ENCODE data around the gene CREB3L2. TPM values are rescaled to one million over a fixed set of nuclear protein-coding genes. Genes with fewer than 3 reads are reported as not detected.
A peak's percentile ranks its signal among the peaks of the same experiment; 100 is the strongest.

The CREB3L2 gene
- total RNA-seq, 1 experiment from 2014 or later, result 60.6 TPM

- CTCF ChIA-PET, result no interaction called here
- POLR2A ChIA-PET, result no interaction called here
- Mint-ChIP-seq H3K9me3 (no peaks in the 10 kb centered on the region), H3K27ac (peak overlapping the region; percentile 25), H3K36me3 (peaks cover 28% of the 10 kb centered on the region), H3K4me1 (peaks cover 60% of the 10 kb centered on the region), H3K4me3 (no peak overlapping the region), H3K27me3 (ENCODE audit: low read depth) (no peaks in the 10 kb centered on the region)
- TF ChIP-seq SOX15 (CRISPR knock-in tag; IDR thresholded peaks at IDR 0.05) (no peak), ZNF317 (CRISPR knock-in tag; IDR thresholded peaks at IDR 0.05; ENCODE audit: borderline replicate concordance, low read depth) (no peak), CREB1 (CRISPR knock-in tag; IDR thresholded peaks at IDR 0.05) (no peak), TEAD4 (CRISPR knock-in tag; IDR thresholded peaks at IDR 0.05) (no peak)
- no peak for ATAC-seq
- DNase-seq (ENCODE audit: low spot score), result no peak
Measured at GRCh38 chr7:137961200-137962177, 40.4 kb downstream of the CREB3L2 start.

GRCh38 chr7:137960020-137960419 lies 41.9 kb downstream of the CREB3L2 start:
- Mint-ChIP-seq H3K4me3 (no peak overlapping the region), H3K36me3 (peaks cover 28% of the 10 kb centered on the region), H3K4me1 (peaks cover 64% of the 10 kb centered on the region), H3K9me3 (no peaks in the 10 kb centered on the region), H3K27ac (peak overlapping the region; percentile 31; the same call in 1 of the 2 replicates), H3K27me3 (ENCODE audit: low read depth) (no peaks in the 10 kb centered on the region)
- ChIA-PET CTCF (no interaction called here), POLR2A (no interaction called here)
- TF ChIP-seq ATF3 (CRISPR knock-in tag; conservative IDR thresholded peaks at IDR 0.05) (no peak), NR3C1 (CRISPR knock-in tag; conservative IDR thresholded peaks at IDR 0.05; ENCODE audit: low read depth) (no peak), MYBL2 (CRISPR knock-in tag; IDR thresholded peaks at IDR 0.05) (no peak), CREB1 (CRISPR knock-in tag; IDR thresholded peaks at IDR 0.05) (no peak), ZNF396 (CRISPR knock-in tag; IDR thresholded peaks at IDR 0.05; ENCODE audit: borderline replicate concordance) (no peak), ZMAT4 (CRISPR knock-in tag; IDR thresholded peaks at IDR 0.05) (no peak), ZNF423 (CRISPR knock-in tag; IDR thresholded peaks at IDR 0.05) (no peak), NR2C2 (CRISPR knock-in tag; IDR thresholded peaks at IDR 0.05) (no peak), KAT7 (CRISPR knock-in tag; IDR thresholded peaks at IDR 0.05; ENCODE audit: borderline replicate concordance) (no peak), STAT6 (CRISPR knock-in tag; conservative IDR thresholded peaks at IDR 0.05; ENCODE audit: low read depth) (no peak), ZNF138 (CRISPR knock-in tag; conservative IDR thresholded peaks at IDR 0.05) (no peak), ERG (CRISPR knock-in tag; IDR thresholded peaks at IDR 0.05) (no peak), ELF4 (CRISPR knock-in tag; IDR thresholded peaks at IDR 0.05; ENCODE audit: low read depth) (no peak), ZBTB21 (CRISPR knock-in tag; IDR thresholded peaks at IDR 0.05; ENCODE audit: borderline replicate concordance) (no peak), NR1H2 (CRISPR knock-in tag; IDR thresholded peaks at IDR 0.05) (no peak), E2F1 (CRISPR knock-in tag; IDR thresholded peaks at IDR 0.05) (no peak), GRHL2 (CRISPR knock-in tag; IDR thresholded peaks at IDR 0.05; ENCODE audit: insufficient replicate concordance, severe bottlenecking) (no peak)
- DNase-seq (ENCODE audit: low spot score), result no peak
- no peak for ATAC-seq
